NOMO-1 treated with dmso at 0.1 percent for 144 hours (cell line): Measurements from ENCODE around the gene PPM1H.
"Not testable (repeated sequence)": the region's sequence is repeated elsewhere in the genome, so short reads cannot be mapped to it uniquely, and the experiment has no call there.

Experiments
- DNase-seq: peaks from one replicate; lab custom pipeline; 2025; ENCODE audit not compliant: unreplicated experiment; lab: John Stamatoyannopoulos, UW

PPM1H gene

GRCh38 chr12:62689042-62689839 is 245.7 kb downstream of the PPM1H start:
- DNase-seq: no peak

GRCh38 chr12:62686938-62687337 is 248.0 kb downstream of the PPM1H start:
- no peak for DNase-seq

DNA sequence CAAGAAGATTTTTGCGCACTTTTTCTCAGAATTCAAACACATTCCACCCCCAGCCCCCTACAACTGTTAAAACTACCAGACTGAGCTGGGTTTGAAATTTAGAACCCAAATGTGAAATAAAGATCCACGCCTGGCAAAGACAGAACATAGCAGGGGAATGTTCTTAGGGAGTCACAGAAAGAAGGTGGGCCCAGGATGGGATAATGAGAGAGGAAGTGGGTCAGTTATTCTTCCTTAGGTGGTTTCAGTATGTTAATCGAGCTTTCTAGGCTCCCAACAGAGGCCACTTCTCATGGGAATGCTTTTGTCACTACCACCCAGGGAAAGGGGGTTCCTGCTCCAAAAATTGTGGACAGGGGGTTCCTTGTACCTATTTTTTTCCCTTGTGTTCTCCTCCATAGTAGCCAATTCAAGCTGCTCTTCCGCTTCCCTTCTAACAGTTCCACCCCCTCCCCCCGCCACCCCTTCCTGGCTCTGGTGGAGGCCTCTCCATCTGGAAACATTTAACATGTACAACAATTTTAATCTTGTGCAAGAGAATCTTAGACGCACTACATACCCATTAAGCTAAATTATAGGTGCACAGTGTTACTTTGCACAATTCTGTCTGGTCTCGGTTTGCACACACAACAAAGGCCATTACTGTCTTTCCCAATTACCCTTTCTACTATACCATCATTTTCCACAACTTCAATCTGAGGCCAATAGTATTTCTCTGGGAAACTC is 250.2 kb downstream of the PPM1H start:
- no peak for DNase-seq

GRCh38 chr12:62683776-62684569 is 251.0 kb downstream of the PPM1H start:
- no peak for DNase-seq

- no peak for DNase-seq
These were observed 253.6 kb downstream of the PPM1H start for GRCh38 chr12:62681306-62681705.

DNA sequence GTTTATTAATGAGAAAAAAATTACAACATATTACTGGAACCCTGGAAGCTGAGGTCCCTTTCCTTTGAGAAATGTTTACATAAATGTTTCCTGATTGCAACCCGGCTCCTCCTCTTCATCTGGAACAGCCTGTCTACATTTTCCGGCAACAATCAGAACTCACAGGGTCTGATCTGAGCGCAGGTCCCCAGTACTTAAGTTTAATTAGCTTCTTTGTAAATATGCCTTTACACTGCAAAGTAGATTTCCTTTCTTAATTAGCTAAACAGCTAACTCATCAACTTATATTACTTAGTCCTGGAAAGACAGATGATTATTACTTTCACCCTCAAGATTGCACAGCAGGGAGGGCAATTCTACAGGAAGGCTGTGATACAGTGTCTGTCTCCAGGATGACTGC is 255.3 kb downstream of the PPM1H start:
- no peak for DNase-seq

DNA sequence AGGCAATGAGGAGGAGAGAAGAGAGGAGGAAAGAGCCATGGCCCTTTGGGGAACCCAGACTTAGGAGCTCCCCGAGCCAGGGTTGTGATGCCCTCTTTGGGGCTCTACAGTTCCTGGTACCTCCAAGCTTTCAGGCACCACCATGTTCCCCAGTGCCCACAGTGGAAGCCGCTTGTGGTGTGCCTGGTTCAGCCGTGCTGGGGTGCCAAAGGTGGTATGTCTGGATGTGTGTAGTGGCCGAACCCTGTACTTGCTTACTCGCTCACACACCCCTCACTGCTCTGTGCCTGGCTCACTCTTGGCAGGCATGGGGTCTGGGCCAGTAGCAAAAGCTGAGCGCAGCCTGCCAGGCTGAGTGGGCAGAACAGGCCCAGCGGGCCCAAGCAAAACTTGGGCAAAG is 257.6 kb downstream of the PPM1H start:
- DNase-seq: no peak

GRCh38 chr12:62676521-62677307 is 258.2 kb downstream of the PPM1H start:
- DNase-seq: no peak

- no peak for DNase-seq
These were observed 261.7 kb downstream of the PPM1H start for GRCh38 chr12:62673028-62673815.

- no peak for DNase-seq
These were observed 263.8 kb downstream of the PPM1H start for GRCh38 chr12:62670986-62671720.

DNA sequence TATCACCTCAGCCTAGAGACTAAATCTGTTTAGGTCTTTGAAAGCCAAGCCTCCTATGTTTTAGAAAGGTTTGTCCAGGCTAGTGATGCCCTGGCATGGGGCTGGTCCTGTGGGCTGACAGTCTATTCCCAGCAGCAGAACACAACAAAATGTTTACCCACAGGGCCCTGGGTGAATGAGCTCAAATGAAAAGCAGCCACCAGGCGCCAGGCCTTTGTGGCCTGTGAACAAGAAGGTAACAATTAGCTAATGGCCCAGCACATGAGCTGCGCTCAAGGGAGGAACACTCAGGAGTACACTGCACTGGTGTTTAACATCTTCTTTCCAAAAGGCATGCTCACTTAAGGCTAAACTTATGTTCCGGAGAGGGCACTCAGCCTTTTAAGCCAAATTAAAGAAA is 266.2 kb downstream of the PPM1H start:
- no peak for DNase-seq

GRCh38 chr12:62664951-62665350 is 270.0 kb downstream of the PPM1H start:
- not testable (repeated sequence) for DNase-seq

GRCh38 chr12:62660756-62661155 is 274.2 kb downstream of the PPM1H start:
- no peak for DNase-seq

DNA sequence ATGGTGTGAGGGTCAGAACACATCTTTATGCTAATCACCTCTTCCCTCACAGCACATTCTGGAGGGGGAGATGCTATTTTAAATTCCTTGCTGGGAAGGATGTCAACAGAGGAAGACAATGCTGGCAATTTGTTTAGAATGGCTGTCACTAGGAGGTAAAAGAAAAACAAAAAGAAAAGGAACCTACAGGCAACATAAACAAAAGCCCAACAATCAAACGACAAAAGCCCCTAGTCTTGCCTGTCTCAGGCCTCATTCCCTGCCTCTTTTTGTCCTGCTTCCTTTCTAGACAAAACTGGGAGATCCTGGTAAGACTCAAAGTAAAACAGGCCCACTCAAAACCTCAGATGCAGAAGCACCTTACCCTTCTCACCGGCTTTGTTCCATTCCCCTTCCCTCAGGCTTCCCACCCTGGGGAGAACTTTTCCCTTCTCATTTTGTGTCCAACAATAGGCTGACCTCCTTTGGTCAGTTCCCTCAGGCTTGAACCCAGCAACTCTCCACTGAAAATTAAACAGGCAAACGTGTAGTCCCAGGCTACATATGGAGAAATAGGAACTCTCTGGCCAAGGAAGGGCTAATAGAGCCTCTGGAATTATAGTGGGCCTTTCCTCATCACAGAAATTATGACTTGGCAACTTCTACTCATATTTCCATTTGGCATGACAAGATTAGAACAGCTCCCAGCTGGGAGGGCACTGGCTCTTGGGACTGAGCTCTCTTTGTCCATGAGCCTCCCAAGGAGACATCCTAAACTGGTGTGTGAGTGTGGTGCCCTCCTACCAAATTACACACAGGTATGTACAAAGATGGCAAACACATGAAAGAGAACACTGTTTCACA is 275.3 kb downstream of the PPM1H start:
- DNase-seq: no peak

DNA sequence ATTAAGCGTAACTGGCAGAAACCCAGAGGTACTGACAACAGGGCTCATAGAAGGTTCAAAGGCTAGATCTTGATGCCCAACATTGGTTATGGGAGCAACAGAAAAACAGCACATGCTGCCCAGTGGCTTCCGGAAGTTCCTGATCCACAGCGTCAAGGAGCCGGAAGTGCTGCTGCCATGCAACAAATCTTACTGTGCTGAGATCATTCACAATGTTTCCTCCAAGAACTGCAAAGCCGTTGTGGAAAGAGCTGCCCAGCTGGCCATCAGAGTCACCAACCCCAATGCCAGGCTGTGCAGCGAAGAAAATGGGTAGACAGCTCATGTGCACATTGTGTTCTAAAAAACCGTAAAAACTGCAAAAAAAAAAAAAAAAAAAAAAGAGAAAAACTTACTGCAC is 276.0 kb downstream of the PPM1H start:
- no peak for DNase-seq

- DNase-seq: no peak
These were observed 277.7 kb downstream of the PPM1H start for GRCh38 chr12:62657363-62657632.

DNA sequence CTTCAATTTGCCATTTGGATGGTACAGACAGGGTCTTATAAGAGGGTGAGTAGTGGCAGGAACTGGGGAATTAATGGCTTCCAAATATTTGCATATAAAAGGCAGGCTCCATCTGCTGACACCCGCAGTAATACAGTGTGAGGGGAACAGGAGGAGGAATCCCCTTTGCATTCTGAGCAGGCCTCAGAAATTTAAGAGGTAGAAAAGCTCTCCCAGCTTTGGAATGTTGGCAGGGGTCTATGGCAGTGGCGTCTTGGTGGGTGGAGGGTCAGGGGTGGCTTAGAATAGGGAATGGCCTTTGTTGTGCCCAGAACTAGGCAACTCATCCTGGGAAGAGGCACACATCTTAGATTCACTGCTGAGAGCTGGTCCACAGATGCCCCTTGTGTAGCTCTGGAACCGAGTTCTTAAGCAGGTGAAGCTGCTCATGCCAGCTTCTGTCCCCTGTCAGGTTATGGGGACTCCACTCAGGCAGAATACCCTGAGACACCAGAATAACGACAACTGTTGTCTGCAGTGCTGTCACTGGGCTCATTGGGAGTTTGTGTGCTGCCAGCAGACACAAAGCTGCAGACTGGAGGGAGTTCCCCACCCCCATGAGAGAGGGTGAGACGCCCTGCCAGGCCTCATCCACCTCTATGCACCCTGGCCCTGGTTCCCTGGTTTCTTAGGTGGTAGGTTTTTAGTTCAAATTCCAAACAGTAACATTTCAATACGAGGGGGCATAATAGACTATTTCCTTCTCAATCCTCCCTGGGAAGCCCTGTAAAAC is 278.2 kb downstream of the PPM1H start:
- no peak for DNase-seq

- no peak for DNase-seq
These were observed 279.2 kb downstream of the PPM1H start for GRCh38 chr12:62655666-62656151.
